T-helper 2 cell (primary cell): Measurements from ENCODE around the gene DOLPP1.

ENCODE experiments used
- DNase-seq, 5 experiments: peaks; one replicate each; pipeline versions ENCODE4 v3.0.0 to v3.0.0-alpha.2; 2012 to 2022

Gene DOLPP1

DNA sequence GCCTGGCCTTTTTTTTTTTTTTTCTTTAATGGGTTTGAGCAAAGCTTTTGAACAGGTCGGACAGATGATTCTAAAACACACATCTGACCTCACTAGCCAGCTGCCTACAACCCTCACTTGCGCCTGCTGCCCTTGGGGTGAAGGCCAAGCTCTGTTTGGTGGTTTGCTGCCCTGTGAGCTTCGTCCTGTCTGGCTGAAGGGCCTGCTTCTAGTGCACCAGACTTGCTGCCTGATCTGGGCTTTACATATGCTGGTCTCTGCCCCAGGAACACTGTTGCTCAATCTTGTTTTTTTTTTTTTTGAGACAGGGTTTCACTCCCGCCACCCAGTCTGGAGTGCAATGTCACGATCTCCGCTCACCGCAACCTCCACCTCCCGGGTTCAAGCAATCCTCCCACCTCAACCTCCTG is 16.4 kb upstream of the DOLPP1 start:
- DNase-seq, result no peak

GRCh38 chr9:129068110-129068509 is 12.8 kb upstream of the DOLPP1 start:
- DNase-seq, result no peak

GRCh38 chr9:129068990-129069861 is 11.7 kb upstream of the DOLPP1 start:
- peak in 3 of 5 experiments; percentile 20 to 80 (median 67) for DNase-seq

- no peak for DNase-seq
These were observed 10.9 kb upstream of the DOLPP1 start for GRCh38 chr9:129069862-129070641.

- DNase-seq, result no peak
These were observed 10.0 kb upstream of the DOLPP1 start for GRCh38 chr9:129070696-129071525.

DNA sequence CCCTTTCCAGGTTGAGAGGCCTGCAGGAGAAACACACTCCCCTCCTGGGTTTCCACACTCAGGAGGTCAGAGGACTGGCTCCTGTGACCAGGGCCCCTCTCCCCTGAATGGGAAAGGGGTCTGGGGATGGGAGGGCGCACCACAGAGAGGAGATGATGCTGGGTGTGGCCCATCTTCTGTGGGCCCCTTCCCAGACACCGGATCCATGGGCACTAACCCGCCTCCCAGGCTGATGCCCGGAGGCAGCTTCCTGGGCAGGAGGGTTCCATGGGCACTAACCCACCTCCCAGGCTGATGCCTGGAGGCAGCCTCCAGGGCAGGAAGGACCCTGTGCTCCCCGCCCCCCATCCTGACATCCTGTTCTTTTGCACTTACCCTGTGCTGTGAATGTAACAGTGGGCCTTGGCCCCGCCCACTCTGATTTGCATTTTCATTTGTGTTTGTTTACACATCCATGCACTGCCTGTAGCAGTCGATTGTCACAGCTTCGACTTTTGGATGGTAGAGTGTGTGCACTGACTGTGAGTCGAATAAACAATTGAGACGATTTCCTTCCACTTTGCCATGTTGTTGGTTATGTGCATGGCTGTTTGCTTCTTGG is 9.3 kb upstream of the DOLPP1 start:
- DNase-seq, result peak in 2 of 5 experiments; percentile 43 to 70

GRCh38 chr9:129072171-129072570 is 8.7 kb upstream of the DOLPP1 start:
- DNase-seq, result no peak

GRCh38 chr9:129073404-129073803 is 7.5 kb upstream of the DOLPP1 start:
- peak in 2 of 5 experiments; percentile 72 to 75 for DNase-seq

DNA sequence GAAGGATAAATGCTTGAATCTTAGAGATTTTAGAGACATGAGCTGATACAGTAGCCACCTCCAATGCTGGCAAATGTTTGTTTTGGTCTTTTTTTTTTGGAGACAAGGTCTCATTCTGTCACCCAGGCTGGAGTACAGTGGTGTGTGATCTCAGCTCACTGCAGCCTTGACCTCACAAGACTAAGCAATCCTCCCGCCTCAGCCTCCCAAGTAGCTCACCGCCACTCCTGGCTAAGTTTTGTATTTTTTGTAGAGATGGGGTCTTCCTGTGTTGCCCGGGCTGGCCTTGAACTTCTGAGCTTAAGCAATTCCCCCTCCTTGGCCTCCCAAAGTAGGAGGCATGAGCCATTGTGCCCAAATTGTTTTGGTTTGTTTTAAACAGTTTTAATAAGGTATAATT is 6.8 kb upstream of the DOLPP1 start:
- no peak for DNase-seq

DNA sequence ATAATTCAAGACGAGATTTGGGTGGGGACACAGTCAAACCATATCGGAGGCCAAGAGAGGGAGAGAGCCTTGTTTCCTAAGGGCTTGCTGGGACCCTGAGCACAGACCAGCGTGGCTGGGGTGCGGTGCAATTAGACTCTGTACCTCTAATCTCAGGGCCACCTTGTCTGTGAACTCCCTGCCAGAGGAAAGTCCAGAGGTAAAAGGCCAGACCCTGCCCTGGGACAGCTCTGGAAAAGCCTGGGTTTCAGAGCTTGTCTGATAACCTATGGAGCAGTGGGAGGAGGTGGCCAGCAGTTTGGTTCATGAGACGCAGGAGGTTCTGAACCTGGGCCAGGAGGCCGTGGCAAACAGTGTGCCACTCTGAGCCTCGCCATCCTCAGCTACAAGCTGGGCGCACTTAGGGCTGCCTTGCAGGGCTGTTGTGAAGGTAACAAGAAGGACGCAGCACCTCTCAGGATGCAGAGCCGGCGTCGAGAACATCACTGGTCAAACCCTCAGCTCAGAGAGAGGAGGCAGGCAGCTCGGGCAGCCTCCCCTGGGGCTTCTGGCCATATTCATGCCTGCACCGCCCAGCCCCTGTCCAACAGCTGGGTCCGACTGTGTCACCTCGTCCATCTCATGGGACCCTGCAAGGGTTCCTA is 4.8 kb upstream of the DOLPP1 start:
- DNase-seq, result no peak

DNA sequence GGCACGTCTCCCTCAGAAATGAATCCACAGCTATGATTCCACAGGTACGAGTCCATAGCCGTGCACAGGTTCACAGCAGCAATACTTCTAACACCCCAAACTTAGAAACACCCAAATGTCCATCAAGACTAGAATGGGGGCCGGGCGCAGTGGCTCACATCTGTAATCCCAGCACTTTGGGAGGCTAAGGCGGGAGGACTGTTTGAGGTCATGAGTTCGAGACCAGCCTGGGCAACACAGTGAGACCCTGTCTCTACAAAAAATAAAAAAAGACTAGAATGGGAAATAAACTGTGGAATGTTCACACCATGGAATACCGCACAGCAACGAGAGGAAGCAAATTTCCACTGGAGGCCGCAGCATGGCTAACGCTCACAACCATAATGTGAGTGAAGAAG is 4.3 kb upstream of the DOLPP1 start:
- no peak for DNase-seq

DNA sequence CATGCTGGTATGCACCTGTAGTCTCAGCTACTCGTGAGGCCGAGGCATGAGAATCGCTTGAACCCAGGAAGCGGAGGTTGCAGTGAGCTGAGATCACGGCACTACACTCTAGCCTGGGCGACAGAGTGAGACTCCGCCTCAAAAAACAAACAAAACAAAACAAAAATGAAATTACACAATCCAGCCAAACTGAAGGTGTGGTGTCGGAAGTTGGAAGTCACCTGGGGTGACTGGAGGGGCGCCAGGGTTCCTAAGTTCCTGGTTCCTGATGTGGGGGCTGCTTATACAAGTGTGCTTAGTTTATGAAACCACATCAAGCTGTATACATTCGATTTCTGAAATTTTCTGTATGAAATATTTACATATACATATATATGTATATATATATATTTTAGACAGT is 3.7 kb upstream of the DOLPP1 start:
- no peak for DNase-seq

GRCh38 chr9:129078691-129079503 is 2.0 kb upstream of the DOLPP1 start:
- no peak for DNase-seq

DNA sequence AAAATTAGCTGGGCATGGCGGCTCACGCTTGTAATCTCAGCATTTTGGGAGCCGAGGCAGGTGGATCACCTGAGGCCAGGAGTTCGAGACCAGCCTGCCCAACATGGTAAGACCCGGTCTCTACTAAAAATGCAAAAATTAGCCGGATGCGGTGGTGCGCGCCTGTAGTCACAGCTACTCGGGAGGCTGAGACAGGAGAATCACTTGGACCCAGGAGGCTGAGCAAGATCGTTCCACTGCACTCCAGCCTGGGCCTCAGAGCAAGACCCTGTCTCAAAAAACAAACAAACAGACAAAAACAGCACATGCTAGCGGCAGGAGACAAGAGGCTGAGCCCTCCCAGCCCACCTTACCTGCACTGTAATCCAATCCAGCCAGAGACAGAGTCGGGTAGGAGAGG is 1.1 kb upstream of the DOLPP1 start:
- no peak for DNase-seq

DNA sequence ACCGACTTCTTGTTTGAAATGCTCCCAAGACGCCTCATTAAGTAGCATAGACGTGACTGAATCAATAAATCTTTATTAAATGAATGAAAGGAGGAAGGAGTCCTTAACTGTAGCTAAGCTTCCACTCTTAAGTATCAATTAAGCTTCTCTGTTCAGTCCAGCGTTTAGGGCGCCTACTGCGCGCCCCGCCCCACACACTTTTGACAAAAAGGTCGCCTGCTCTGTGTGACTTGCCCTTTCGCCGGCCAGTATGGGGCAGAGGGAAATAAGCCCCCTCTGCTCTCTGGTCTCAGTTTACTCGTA is 662 bp upstream of the DOLPP1 start:
- DNase-seq, result no peak

GRCh38 chr9:129081388-129081904 is 535 bp downstream of the DOLPP1 start:
- DNase-seq, result no peak

DNA sequence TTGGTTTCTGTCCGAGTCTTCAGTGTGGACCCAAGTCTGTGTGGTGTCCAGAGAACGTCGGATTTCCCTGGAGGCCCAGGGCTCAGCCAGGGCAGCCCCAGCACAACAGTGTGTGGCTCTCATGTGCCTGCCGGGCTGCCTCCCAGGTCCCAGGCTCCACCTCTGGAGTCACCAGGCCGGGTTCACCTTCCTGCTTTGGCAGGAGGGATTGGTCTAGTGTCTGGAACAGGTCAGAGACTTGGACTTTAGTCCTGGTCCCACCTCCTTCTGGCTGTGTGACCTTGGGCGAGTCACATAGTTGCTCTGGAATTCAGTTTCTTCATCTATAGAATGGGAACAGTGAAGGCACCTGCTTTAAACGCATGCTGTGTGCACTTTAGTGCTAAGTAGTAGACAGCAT is 3.2 kb downstream of the DOLPP1 start:
- DNase-seq, result no peak

DNA sequence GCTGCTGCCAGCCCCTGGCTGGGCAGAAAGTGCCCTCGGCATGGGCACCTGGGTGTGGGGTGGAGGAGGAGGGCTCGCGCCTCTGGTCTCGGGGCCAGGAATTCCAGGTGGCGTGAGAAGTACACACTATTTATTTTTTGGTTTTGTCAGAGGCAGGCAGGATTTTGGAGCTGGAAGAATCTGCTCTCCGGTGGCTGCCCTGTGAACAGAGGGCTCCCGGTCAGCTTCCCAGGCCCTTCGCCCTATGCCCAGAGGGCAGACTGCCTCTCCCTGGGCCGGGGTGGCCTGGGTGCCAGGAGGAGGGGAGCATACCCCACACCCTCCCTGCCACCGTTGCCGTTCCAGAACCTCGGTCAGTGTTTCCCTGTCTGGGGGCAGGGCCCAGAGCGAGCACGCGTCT is 8.3 kb downstream of the DOLPP1 start:
- no peak for DNase-seq

DNA sequence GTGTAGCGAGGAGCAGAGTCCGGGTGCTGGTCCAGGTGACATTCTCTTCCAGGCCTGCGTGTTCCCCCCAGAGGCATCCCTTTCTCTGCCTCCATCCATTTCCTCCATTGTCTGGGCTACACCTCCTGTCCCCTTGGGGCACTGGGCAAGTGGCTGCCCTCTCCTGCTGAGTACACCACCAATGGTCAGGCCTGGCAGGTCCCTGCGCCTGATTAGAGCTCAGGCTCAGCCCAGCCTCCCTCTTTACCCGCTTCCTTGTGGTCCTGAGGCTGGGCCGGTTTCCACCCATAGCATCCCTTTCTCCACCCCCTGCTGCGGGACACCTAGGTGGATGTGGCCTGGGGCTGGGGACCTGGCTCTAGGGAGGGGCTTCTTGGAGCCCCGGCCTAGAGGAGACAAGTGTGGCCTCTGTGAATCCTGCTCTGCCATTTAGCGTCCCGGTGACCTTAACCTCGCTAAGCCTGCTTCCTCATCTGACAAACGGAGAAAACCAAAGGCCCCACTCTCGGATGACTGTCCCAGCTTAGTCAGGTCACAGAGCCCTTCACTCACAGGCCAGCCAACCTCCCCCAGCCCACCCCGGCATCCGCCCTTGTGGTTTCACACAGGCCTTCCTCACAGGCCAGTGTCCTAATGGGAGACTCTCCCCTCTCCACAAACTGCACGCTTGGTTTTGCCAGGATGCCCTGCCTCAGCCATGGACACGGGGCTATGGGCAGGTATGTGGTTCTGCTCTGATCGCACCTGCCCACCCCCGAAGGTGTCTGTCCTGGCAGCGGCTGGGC is 12.9 kb downstream of the DOLPP1 start:
- no peak for DNase-seq
